Activated effector memory CD4-positive, alpha-beta T cell treated with Interleukin-2 at 50 U/mL for 16 hours (primary cell): ENCODE data around the gene MAML3.

Source experiments
- DNase-seq: peaks from one replicate; pipeline ENCODE4 v3.0.0-alpha.2; 2020

The MAML3 gene

DNA sequence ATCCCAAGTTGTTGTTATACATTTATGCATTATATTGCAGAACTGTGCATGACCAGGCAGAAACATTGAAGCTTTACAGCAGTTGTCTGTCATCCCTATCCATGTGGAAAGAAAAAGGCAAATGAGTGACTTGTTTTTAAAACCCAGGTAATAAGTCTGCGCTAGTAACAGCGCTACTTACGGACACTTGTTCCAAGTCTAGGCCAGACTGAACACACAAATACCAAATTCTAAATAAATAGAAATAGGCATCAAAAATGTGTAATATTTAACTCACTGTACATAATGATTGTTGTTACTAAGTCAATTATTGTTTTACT, 548 bp upstream of the MAML3 start:
- DNase-seq: no peak

DNA sequence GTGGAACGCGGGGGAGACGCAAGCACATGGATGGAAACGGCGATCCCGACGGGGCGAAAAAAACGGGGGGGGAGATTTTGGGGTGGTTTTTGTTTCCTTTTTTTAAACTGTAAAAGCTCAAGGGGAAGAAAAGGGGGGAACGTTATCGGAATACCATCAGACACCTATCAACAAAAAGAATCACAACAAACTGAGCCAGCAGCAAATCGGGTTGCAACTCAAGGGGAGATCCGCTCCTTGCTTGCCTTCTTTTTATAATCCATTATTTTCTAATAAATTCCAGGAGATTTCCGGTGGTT, 616 bp downstream of the MAML3 start:
- no peak for DNase-seq

DNA sequence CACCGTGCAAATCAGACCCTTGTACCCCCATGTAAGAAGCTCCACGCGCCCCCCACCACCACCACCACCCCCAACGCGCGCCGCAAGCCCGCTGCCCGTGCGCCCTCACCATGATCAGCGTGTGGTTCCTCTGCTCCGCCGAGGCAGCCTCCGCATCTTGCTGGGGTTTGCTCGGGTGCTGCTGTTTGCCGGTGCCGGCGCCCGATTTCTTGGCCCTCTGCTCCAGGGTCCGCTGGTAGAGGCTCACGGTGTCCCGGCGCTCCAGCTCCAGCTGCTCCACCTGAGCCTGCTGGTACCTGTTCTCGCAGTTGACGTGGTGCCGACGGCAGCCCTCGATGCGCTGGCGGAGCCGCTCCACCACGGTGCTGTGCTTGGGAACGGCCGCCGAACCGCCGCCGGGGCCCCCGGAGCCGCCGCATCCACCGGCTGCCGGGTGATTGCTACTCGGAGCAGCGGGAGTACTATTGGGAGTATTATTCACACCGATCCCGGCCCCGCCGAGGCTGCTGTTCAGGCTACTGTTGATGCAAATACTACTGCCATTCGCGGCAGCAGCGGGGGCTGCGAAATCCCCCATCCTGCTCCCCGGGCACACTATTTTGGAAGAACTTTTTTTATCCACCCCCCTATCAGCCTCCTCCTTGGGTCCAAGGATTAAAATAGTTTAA, 1.1 kb downstream of the MAML3 start:
- peak; percentile 29 for DNase-seq

DNA sequence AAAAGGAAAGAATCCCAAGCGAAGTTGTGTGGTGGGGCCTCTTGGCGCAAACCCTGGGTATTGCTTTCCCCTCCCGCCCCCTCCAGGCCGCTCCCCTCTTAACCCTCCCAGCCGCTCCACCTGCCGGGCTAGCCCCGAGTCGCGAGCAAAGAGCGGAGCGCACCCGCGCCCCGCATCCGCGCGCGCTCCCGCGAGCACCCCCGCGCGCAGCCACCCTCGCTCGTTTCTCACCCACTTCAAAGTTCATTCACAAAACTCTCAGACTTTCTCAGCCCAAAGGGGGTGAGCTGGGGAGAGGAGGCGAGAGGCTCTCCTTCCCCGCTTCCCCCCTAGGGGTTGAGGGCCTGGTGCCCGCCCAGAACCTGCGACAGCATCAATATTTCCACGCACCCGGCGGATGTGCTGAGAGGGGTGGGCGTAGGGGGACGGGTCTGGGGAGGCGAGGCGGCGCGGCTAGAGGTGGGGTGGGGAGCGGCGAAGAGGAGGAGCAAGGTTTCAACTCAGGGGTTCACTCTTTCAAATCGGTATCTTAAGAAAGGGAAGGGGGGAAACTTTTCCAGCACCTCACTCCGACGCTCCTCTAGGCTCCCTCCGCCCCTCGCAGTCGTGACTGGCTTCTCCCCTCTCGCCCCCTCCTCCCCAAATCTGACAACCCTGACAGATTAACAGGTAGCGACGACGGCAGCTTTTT, 1.8 kb downstream of the MAML3 start:
- peak; percentile 66 for DNase-seq

- DNase-seq: no peak
These were observed 2.3 kb downstream of the MAML3 start for GRCh38 chr4:140151699-140152012.

GRCh38 chr4:140150886-140151698, 2.9 kb downstream of the MAML3 start:
- DNase-seq: peak; percentile 21

- peak; percentile 53 for DNase-seq
These were observed 3.4 kb downstream of the MAML3 start for GRCh38 chr4:140150636-140150885.

DNA sequence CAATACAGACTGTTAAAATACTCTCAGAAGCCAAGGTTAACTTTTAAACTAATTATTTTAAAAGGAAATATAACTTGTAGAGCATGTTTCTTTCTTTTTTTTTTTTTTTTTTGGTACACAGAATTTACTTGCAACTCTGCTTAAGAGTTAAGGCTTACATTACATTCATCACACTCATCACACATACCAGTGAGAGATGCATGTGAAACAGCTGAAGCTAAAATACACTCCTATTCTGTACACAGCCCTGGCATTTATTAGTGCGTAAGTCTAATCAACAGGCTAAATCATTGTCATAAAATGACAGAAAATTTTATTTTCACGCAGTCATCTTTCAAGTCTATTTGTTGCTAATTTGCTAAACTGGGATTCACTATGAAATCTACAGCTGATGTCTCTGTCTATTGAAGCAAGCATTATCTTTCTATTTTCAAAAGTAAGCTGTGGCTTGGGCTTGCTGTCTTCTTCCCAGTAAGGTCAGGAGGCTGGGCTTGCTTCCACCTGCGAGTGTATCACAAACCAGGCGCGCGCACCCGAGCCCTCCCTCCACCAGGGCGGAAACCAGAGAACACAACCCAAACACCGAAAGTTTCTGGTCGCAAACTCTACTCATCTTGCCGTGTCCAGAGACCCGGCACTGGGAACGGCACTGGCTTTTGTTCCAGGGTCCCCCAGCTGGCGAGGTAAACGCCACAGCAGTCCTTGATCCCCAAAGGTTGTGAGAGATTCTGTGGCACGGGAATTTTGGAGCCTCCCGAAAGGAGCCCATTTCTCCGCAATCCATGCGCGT, 3.9 kb downstream of the MAML3 start:
- peak; percentile 49 for DNase-seq

- DNase-seq: no peak
These were observed 9.9 kb downstream of the MAML3 start for GRCh38 chr4:140144050-140144449.

- no peak for DNase-seq
These were observed 12.7 kb downstream of the MAML3 start for GRCh38 chr4:140141210-140141835.

DNA sequence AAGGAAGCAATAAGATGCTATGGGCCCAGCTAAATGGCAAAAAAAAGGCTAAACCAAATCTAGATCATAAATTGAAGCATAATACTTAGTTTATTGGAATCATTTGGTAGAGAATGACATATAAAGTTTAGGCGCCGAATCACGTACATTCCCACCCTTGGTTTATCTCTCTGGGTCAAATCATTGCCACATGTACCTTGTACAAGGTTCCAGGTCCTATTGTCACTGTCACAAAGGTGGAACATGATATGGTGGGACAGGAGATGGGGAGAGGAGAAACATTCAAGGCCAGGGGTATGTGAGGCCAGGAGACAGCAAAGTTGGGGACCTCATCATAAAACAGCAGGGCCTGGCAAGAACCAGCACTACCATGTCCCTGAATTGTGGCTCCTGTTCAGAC, 13.4 kb downstream of the MAML3 start:
- DNase-seq: no peak

GRCh38 chr4:140138428-140138827, 15.6 kb downstream of the MAML3 start:
- DNase-seq: no peak

GRCh38 chr4:140137671-140138070, 16.3 kb downstream of the MAML3 start:
- DNase-seq: no peak

- no peak for DNase-seq
These were observed 17.5 kb downstream of the MAML3 start for GRCh38 chr4:140136509-140136908.

- DNase-seq: no peak
These were observed 18.4 kb downstream of the MAML3 start for GRCh38 chr4:140135529-140136088.

- DNase-seq: no peak
These were observed 19.1 kb downstream of the MAML3 start for GRCh38 chr4:140134746-140135425.

DNA sequence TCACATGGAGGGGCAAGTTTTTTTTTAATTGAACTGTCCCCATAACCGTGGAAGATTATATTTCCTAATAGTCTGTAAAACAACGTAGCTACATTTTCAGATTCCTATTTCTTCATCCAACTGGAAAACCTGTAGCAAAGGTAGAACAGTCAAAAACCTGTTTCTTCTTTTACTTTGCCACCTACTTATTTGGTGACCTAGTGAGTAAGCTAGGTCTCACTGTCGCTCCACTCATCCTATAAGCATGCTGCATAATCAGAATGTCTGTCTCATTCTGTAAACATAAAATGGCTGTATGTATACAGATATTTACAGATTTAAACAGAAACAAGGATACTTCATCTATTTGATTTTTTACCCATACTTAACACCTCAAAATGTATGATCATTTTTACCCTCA, 20.4 kb downstream of the MAML3 start:
- DNase-seq: no peak

- no peak for DNase-seq
These were observed 22.2 kb downstream of the MAML3 start for GRCh38 chr4:140131675-140132229.

DNA sequence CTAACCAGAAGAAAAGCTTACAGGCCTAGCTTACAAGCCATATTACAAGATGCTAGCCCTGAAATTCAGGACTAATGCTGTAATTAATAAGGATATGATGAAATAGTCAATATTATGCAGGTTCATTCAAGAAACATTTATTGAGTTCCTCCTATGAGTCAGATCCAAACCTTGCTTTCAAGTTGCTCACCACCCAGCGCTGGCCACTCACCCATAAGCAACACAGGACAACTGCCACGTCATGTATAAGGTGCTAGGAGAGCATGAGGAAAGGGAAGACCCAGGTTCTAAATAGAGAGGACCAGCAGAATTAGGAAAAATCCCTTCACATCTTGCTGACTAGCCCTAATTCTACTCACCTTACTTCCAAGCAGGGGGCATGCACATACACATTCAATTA, 23.3 kb downstream of the MAML3 start:
- DNase-seq: no peak

DNA sequence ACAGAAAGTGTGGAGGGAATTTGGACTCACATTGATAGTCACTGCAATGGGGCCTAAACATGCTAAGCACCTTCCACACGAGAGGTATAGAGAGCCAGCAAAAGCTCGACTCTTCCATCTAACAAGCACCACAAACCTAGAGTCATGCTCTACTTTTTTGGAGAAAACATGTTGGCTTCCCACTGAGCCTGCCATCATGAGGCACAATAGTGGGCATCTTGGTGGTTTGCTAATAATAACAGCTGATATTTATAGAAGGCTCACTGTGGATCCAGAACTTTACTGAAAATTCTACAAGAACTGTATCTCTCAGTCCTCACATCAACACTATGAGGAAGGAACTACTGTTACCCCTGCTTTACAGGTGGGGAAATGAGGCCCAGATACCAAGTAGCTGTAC, 26.6 kb downstream of the MAML3 start:
- no peak for DNase-seq

DNA sequence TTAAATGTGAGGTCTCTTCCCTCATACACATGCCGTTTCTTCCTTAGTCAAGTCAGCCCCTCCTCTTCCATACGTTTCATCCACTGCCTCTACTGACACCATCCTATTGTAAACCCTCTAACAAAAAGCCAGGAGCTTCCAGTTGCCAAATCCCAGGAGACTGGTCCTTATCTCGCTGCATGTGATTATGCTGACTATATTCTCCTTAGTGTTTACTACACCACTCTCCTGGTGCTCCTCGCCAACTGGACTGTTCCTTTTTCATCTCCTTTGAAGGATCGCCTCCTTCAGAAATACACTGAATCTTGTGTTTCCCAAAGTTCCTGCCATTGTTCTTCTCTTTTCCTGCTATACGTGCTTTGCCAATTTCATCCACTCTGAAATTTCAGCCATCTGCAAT, 27.7 kb downstream of the MAML3 start:
- DNase-seq: no peak

DNA sequence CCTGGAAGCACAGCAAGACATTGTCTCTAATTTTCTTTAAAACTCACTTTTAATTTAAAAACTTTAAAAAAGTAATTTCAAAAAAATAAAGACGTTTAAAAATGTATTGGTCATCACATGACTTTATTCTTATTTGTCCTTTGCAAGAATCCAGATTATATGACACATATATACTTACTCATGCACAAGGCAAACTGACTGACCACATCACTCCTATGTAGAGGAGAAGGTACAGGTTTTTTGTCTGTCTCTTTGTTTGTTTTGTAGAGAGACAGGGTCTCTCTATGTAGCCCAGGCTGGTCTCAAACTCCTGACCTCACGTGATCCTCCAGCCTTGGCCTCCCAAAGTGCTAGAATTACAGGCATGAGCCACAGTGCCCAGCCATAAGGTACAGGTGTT, 28.6 kb downstream of the MAML3 start:
- no peak for DNase-seq
